ENCODE measurements around the gene LEMD3.

Gene LEMD3

DNA sequence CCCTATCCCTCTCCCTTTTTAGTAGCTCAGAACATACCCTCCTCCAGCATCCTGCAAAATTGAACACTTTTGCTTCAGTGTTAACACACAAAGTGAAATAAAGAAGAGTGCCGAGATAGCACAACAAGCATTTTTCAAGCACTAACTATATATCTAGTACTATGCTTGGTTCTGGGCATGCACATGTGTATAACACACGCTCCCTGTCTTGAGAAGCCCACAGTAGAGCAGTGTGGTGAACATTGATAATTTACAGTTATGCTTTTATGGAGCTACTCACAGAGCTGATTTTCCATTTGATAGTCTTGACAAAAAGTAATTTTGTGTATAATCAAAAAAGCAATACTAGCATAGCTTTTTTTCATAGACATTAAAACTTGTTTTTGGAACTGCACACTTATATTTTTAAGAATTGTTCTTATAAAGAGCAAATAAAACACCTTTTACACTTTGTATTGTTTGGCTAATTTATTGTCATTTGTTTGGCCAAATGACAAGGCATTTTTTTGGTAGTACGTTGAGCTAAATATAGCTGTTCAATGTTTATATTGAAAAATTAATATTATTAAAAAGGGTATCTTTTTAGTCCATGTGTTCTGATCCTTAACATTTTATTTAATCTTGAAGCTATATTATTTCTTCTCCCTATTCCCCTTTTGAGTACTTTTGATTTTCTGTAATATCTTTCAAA lies 39.7 kb downstream of the LEMD3 start:
- no peak for DNase-seq

- DNase-seq: peak; percentile 69 to 71
Observed at GRCh38 chr12:65209655-65210043, 40.3 kb downstream of the LEMD3 start.

- DNase-seq: no peak
Observed at GRCh38 chr12:65217086-65217485, 47.7 kb downstream of the LEMD3 start.

DNA sequence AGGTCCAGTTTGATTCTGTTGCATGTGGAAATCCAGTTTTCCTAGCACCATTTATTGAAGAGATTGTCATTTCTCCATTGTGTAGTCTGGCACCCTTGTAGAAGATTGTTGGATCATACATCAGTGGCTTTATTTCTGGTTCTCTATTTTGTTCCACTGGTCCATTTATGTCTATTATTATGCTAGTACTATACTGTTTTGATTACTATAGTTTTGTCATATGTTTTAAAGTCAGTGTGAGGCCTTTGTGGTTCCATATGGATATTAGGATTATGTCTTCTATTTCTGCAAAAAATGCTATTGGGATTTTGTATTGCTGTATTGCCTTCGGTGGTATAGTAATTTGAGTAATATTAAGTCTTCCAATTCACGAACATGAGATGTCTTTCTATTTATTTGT lies 51.4 kb downstream of the LEMD3 start:
- no peak for DNase-seq

DNA sequence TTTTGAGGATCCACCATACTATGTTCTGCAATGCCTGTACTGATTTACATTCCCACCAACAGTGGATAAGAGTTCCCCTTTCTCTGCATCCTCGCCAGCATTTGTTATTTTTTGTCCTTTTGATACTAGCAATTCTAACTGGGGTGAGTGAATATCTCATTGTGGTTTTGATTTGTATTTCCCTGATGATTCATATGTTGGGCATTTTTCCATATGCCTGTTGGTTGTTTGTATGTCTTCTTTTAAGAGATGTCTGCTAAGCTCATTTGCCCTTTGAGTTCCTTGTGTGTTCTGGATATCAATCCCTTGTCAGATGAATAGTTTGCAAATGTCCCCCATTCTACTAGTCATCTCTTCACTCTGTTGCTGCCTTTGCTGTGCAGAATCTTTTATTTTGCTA lies 60.1 kb downstream of the LEMD3 start:
- no peak for DNase-seq

DNA sequence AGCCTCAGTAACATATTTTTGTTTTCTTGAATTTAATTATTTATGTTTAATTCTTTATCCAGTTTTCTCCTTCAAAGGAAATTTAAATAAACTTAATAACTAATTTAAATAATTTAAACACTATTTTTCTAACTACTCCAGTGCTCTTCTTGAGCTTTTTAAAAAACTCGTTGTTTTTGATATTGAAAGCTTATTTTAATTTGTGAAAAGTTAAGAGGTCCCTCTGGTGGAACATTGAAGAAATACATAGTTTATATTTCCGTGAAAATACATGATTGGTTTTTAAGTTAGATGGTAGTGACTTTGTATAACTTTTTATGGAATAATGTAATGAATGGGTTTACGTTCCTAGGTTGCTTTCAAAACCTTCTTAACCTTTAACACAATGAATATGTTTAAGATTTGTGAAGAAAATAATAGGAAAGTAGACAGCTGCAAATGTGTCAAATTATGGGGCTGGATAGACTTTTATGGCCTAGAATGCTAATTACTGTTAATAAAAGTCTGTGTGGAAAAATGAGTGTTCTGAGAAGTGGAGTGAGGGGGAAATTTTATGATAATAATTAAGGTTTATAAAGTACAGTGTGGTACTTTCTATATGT lies 63.2 kb downstream of the LEMD3 start:
- DNase-seq: peak; percentile 69 to 72

DNA sequence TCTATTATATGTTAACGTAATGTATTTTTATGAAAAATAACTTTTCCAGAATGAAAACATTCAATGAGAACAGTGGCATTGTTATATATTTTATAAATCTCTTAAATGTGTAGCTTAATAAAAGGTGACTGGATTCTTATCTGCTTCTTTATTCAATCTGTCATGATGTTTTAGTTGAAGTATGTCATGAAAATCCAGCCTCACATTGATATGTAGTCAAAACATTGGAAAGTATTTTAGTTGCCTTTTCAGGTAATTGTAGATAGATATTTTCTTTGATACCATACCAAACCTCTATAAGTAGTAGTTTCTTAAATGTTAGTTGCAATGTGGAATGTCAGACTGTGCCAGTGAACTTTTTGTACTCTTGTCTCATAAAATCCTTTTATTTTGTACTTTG lies 67.8 kb downstream of the LEMD3 start:
- DNase-seq: no peak

DNA sequence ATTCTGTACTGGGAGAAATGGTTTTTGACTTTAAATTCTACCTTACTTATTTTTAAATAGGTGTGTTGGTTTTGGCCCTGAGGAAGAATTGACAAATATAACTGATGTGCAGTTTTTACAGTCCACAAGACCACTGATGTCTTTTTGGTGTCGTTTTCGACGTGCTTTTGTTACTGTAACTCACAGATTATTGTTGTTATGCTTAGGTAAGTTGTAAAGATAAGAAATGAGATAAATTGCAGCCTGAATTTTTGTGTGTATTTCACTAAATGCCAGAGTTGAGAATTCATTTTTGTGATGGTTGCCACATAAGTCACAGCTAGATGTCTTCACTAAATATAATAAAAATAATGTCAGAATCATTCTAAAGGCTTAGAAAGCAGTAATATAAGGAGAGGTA lies 69.2 kb downstream of the LEMD3 start:
- no peak for DNase-seq

GRCh38 chr12:65248656-65249633 lies 79.6 kb downstream of the LEMD3 start:
- no peak for DNase-seq

- DNase-seq: no peak
Observed at GRCh38 chr12:65252515-65252914, 83.1 kb downstream of the LEMD3 start.

- no peak for DNase-seq
Observed at GRCh38 chr12:65257986-65258385, 88.6 kb downstream of the LEMD3 start.

GRCh38 chr12:65259501-65259900 lies 90.1 kb downstream of the LEMD3 start:
- no peak for DNase-seq

- DNase-seq: no peak
Observed at GRCh38 chr12:65263777-65264176, 94.4 kb downstream of the LEMD3 start.

DNA sequence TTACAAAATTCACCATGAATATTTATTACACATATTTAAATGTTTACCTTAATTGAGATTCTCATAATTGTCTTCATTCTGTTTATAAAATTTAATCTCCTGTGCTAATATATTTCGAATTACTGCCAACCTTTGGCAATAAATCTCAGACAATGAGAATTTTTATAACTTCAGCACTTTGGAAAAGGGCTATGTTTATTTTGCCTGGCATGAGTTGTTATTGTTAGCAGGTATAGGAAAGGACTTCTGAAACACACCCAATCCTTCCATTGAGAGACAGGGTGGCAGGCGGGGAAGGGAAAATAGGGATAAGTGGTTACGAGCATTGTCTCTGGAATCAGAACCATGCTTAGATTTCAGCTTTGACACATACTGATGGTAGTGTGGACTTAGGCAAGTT lies 97.0 kb downstream of the LEMD3 start:
- no peak for DNase-seq

DNA sequence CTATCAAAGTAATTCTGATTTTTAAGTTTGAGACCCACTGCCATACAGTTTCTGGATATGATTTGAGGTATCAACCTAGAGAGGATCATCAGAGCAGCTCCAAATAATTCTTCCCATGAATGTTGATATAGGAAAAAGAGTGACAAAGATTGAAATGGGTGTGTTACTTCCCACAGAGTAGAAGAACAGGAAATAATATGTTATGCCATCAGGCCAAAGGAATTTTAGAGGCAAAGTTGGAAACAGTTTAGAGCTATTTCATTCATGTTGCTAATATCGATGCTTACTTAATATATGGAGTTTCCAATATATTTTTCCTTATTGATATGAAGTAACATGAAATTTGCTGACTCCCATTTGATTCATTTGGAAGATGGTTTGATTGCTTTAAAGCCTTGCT lies 100.2 kb downstream of the LEMD3 start:
- no peak for DNase-seq

- no peak for DNase-seq
Observed at GRCh38 chr12:65274602-65275272, 105.4 kb downstream of the LEMD3 start.

GRCh38 chr12:65275627-65276026 lies 106.2 kb downstream of the LEMD3 start:
- DNase-seq: no peak

GRCh38 chr12:65276916-65277530 lies 107.6 kb downstream of the LEMD3 start:
- DNase-seq: peak; percentile 15 to 49

GRCh38 chr12:65277994-65278575 lies 108.7 kb downstream of the LEMD3 start:
- no peak for DNase-seq

DNA sequence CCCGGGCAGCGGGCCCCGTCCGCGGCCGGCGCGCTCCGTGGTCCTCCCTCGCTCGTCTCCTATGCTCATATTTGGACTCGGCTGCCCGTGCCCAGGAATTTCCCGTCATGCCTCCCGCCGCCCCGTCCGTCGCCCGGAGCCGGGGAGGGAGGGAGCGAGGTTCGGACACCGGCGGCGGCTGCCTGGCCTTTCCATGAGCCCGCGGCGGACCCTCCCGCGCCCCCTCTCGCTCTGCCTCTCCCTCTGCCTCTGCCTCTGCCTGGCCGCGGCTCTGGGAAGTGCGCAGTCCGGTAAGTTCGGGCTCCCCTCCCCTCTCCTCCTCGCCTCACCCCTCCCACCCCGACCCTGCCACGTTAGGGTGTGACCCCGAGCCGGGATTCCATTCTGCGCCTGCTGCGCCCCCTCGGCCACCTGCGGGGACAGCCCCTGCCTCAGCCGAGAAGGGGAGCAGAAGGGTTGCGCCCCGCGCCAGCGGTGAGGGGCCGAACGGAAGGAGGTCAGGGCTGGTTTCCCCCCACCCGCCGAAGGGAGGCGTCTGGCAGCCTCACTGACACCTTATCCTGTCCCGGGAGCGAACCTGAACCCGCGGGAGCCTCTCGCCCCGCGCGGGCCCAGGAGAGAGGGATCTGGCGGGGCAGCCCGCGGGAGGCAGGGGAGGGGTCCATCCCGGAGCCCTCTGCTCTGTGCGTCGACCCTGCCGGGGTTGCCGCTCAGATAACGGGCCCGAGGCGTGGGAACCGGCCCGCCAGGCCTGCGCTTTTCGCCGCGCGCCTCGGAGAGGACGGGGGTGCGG lies 109.4 kb downstream of the LEMD3 start, which contains the start of gene MSRB3:
MSRB3 (plus strand) TSS at position 108 of the 793 bp plus-strand sequence. CDS start 29,897 bp downstream, outside the sequence.
- DNase-seq: peak; percentile 45 to 61
